Tibial artery (tissue), 4 donors: ENCODE data around the gene SMIM29.

Experiments used
- DNase-seq, 2 donors: peaks; one replicate each; pipeline ENCODE4 v3.0.0-alpha.2; 2019
- H3K27ac ChIP-seq, 2 donors: fragments of 200-600 bp; sonication (generic) in 1 of 2; 1 replicate in 1 of 2; 2 replicates in 1 of 2; pipeline ENCODE4 v1.5.1; 2018 to 2019; ENCODE audit warnings: mild to moderate bottlenecking in 1 of 2
- H3K27me3 ChIP-seq, 2 donors: fragments of 200-600 bp; sonication (generic) in 1 of 2; one replicate each; pipeline versions ENCODE4 v1.5.1 to v1.6.0; 2016 to 2019
- H3K36me3 ChIP-seq, 3 donors: fragments of 200-600 bp; sonication (generic) in 2 of 3; one replicate each; pipeline ENCODE4 v1.5.1; 2016 to 2019; ENCODE audit warnings: mild to moderate bottlenecking in 2 of 3
- H3K4me1 ChIP-seq, 4 donors: fragments of 200-600 bp; sonication (generic) in 2 of 4; 1 replicate in 3 of 4; 2 replicates in 1 of 4; pipeline ENCODE4 v1.5.1; 2016 to 2019
- H3K4me3 ChIP-seq, 2 donors: fragments of 200-600 bp; sonication (generic) in 1 of 2; 1 replicate in 1 of 2; 2 replicates in 1 of 2; pipeline ENCODE4 v1.5.1; 2018 to 2019; ENCODE audit warnings: mild to moderate bottlenecking in 2 of 2
- H3K9me3 ChIP-seq, 3 donors: fragments of 200-600 bp; sonication (generic) in 1 of 3; one replicate each; pipeline ENCODE4 v1.5.1; 2016 to 2019
- intact Hi-C: fragments of 100-400 bp; cut with DNase I; formaldehyde crosslinking; loops from one replicate; pipeline ENCODE4 v1.15.0; 2023; ENCODE audit warnings: low total_unique reads
- TF ChIP-seq, protein P1 (sequence below), 2 experiments: fragments of 200-600 bp in 1 of 2; fragments of 450-650 bp in 1 of 2; IDR thresholded peaks; one replicate each; pipeline ENCODE4 v1.5.1; 2017 to 2019; ENCODE audit warnings: antibody characterized with exemption in 2 of 2, mild to moderate bottlenecking in 1 of 2, moderate library complexity in 1 of 2

Gene SMIM29

DNA sequence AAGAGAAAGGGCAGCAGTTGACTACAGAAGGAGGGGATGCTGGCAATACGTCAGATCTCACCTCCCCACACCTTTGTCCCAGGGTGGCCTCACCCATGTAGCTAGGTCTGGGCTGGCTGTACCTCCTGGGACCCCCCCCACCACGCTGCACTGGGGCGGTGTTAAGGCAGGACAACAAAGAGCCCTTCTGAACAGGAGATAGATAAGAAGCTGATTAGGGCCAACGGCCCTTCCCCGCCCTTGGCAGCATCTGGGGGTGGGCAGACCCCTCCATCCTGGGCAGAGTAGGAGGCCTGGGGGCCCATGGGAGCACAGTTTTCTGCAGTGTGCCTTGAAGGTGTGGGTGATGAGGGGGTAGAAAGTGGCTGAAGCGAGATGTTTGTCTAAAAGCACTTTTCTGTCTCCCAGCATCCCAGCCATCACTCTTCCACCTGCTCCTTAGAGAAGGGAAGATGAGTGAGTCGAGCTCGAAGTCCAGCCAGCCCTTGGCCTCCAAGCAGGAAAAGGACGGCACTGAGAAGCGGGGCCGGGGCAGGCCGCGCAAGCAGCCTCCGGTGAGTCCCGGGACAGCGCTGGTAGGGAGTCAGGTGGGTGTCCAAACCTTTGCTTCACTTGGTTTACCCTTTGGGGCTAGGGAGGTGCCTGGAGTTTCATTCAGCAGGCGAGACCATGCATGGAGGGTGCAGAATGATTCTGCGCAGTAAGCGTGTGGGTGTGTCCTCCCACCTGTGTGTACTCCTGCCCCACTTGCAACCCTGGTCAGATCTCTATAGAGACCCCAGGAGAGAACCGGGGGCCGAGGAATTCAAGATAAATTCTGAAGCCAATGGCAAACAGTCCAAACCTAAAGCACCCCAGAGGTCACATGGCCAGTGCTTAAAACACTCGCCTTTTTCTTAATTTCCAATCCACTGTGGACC lies 8.2 kb downstream of the SMIM29 start:
- Histone ChIP-seq H3K9me3 (no peaks in the 10 kb centered on the region), H3K4me1 (peaks cover 0 to 35% (median 29%) of the 10 kb centered on the region in 4 donors), H3K27ac (no peak overlapping the region), H3K36me3 (peaks cover 0 to 33% (median 0%) of the 10 kb centered on the region in 3 donors), H3K27me3 (no peaks in the 10 kb centered on the region), H3K4me3 (no peak overlapping the region)
- intact Hi-C loops: no loop called here
- TF ChIP-seq, protein P1, sequence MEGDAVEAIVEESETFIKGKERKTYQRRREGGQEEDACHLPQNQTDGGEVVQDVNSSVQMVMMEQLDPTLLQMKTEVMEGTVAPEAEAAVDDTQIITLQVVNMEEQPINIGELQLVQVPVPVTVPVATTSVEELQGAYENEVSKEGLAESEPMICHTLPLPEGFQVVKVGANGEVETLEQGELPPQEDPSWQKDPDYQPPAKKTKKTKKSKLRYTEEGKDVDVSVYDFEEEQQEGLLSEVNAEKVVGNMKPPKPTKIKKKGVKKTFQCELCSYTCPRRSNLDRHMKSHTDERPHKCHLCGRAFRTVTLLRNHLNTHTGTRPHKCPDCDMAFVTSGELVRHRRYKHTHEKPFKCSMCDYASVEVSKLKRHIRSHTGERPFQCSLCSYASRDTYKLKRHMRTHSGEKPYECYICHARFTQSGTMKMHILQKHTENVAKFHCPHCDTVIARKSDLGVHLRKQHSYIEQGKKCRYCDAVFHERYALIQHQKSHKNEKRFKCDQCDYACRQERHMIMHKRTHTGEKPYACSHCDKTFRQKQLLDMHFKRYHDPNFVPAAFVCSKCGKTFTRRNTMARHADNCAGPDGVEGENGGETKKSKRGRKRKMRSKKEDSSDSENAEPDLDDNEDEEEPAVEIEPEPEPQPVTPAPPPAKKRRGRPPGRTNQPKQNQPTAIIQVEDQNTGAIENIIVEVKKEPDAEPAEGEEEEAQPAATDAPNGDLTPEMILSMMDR (IDR thresholded peaks at IDR 0.05): no peak
- peak in 1 of 2 donors; percentile 57 for DNase-seq

GRCh38 chr6:34239893-34240292 lies 8.9 kb downstream of the SMIM29 start:
- Histone ChIP-seq H3K36me3 (peaks cover 0 to 33% (median 0%) of the 10 kb centered on the region in 3 donors), H3K9me3 (no peaks in the 10 kb centered on the region), H3K4me3 (no peak overlapping the region), H3K27me3 (no peaks in the 10 kb centered on the region), H3K4me1 (peaks cover 0 to 36% (median 30%) of the 10 kb centered on the region in 4 donors), H3K27ac (no peak overlapping the region)
- DNase-seq: peak in 1 of 2 donors; percentile 37
- intact Hi-C loops: no loop called here
- TF ChIP-seq, protein P1 (IDR thresholded peaks at IDR 0.05): no peak

GRCh38 chr6:34239500-34239825 lies 9.3 kb downstream of the SMIM29 start:
- intact Hi-C loops: no loop called here
- Histone ChIP-seq H3K4me1 (peaks cover 0 to 32% (median 26%) of the 10 kb centered on the region in 4 donors), H3K4me3 (no peak overlapping the region), H3K9me3 (no peaks in the 10 kb centered on the region), H3K36me3 (peaks cover 0 to 33% (median 0%) of the 10 kb centered on the region in 3 donors), H3K27me3 (no peaks in the 10 kb centered on the region), H3K27ac (no peak overlapping the region)
- TF ChIP-seq, protein P1 (IDR thresholded peaks at IDR 0.05): no peak
- peak in 1 of 2 donors; percentile 10 for DNase-seq

GRCh38 chr6:34238585-34239499 lies 10.0 kb downstream of the SMIM29 start:
- intact Hi-C loops: no loop called here
- Histone ChIP-seq H3K4me1 (peaks cover 0 to 26% (median 20%) of the 10 kb centered on the region in 4 donors), H3K9me3 (no peaks in the 10 kb centered on the region), H3K27me3 (no peaks in the 10 kb centered on the region), H3K36me3 (peaks cover 0 to 33% (median 0%) of the 10 kb centered on the region in 3 donors), H3K4me3 (peak overlapping the region in 1 of 2 donors; percentile 74), H3K27ac (no peak overlapping the region)
- TF ChIP-seq, protein P1 (IDR thresholded peaks at IDR 0.05): no peak
- DNase-seq: peak in 1 of 2 donors; percentile 58

DNA sequence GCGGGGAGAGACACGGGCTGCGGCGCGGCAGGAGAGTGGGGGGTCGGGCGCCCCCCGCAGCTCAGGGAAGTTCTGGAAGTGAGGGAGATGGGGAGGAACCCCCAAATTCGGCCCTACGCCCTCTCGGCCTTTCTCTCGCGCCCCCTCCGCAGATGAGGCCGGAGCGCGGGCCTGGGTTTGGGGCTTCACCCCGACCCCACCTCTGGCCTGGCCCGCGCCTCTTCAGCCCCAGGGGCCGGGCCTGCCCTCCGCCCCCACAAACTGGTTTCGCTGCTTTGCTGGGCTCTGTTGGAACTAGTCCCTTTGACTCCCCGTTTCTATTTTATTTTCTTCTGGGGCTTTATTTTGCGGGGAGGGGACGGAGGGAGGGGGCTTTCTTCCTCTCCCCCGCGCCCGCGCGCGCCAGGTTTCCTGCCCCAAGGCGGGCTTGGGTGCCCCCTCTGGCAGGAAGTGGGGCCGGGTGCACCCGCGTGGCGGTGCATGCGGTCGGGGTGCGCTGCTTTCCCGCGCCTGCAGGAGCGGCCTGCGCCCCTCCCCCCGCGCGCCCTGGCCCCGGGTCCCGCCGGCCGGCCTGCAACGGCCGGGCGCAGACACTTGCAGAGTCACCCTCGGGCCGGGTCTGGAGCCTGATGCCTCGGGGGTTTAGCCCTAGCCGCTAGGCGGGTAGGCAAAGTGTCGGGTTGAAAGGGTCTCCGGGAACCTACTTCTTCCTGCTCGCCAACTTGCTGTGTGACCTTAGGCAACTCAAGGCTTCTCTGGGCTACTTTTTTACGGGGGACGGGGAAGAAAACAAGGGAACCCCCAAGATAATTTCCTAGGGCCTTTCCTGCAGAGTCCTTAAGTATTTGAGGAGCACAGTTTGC lies 10.9 kb downstream of the SMIM29 start:
- Histone ChIP-seq H3K27ac (peak overlapping the region; percentile 34 to 56), H3K4me1 (peaks cover 0 to 24% (median 17%) of the 10 kb centered on the region in 4 donors), H3K27me3 (no peaks in the 10 kb centered on the region), H3K4me3 (peak overlapping the region; percentile 71 to 74), H3K9me3 (no peaks in the 10 kb centered on the region), H3K36me3 (peaks cover 0 to 25% (median 0%) of the 10 kb centered on the region in 3 donors)
- intact Hi-C loops: no loop called here
- peak in 1 of 2 donors; percentile 69 for DNase-seq
- TF ChIP-seq, protein P1 (IDR thresholded peaks at IDR 0.05): peak in 1 of 2 experiments; percentile 17
